Activated naive CD8-positive, alpha-beta T cell (primary cell): ENCODE data around the gene LDAF1.

Experiments
- H3K27ac Mint-ChIP-seq: one replicate; pipeline ENCODE4 v1.8.0; 2021; ENCODE audit warnings: mixed read lengths
- H3K27me3 Mint-ChIP-seq: one replicate; pipeline ENCODE4 v1.8.0; 2021; ENCODE audit warnings: mixed read lengths
- H3K36me3 Mint-ChIP-seq: one replicate; pipeline ENCODE4 v1.8.0; 2021; ENCODE audit warnings: mixed read lengths
- H3K4me1 Mint-ChIP-seq: one replicate; pipeline ENCODE4 v1.8.0; 2021; ENCODE audit warnings: low read depth, mixed read lengths
- H3K4me3 Mint-ChIP-seq: one replicate; pipeline ENCODE4 v1.8.0; 2021; ENCODE audit warnings: mild to moderate bottlenecking, mixed read lengths
- H3K9me3 Mint-ChIP-seq: one replicate; pipeline ENCODE4 v1.8.0; 2021; ENCODE audit warnings: low read depth, mixed read lengths

Gene LDAF1

DNA sequence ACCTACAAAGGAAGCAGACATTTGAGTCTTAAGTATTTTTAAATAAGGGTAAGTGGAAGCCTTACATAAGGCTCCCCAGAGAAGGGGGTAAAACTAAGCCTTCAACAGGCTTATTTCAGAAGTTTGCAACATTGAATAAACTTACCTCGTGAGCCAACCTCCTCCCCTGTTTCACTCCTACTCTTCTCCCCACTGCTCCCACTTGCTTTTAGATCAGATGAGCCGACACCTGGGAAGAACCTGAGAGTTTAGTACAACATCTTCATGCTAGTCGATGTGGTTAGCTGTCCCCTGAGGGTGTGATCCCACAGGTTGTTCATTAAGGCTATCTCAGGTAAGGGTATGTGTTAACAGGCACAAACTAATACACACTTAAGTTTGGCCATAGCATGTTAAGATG, 39.1 kb downstream of the LDAF1 start:
- Mint-ChIP-seq H3K9me3 (no peaks in the 10 kb centered on the region), H3K27me3 (peaks cover 13% of the 10 kb centered on the region), H3K4me1 (no peaks in the 10 kb centered on the region), H3K4me3 (no peak overlapping the region), H3K36me3 (no peaks in the 10 kb centered on the region), H3K27ac (no peak overlapping the region)

DNA sequence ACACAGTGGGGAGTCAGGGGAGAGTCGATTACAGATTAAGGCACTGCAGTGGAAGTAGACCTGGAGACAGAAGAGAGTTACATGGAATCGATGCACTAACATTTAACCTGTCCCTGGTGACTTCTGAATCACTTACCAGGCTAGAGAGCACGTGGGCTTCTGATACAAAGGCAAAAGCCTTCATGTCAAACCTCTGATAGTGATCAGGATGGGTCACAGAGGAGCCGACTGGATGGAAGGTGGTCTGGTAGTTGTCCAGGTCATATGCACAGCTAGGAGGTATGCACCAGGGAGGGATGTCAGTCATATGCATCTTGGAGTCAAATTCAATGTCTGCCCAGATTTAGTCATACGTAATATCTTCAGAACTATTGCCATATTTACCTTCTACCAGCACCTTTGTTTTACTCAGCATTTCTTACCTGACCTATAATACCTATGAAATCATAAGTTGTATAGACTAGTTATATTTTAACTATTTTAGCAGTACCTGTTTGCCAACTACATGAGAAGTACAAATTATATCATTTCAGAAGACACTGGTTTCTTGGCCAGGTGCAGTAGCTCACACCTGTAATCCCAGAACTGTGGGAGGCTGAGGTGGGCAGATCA, 41.2 kb downstream of the LDAF1 start:
- H3K4me1 Mint-ChIP-seq = no peaks in the 10 kb centered on the region
- no peak overlapping the region for H3K4me3 Mint-ChIP-seq
- peaks cover 10% of the 10 kb centered on the region for H3K27me3 Mint-ChIP-seq
- no peaks in the 10 kb centered on the region for H3K9me3 Mint-ChIP-seq
- no peak overlapping the region for H3K27ac Mint-ChIP-seq
- H3K36me3 Mint-ChIP-seq = no peaks in the 10 kb centered on the region

DNA sequence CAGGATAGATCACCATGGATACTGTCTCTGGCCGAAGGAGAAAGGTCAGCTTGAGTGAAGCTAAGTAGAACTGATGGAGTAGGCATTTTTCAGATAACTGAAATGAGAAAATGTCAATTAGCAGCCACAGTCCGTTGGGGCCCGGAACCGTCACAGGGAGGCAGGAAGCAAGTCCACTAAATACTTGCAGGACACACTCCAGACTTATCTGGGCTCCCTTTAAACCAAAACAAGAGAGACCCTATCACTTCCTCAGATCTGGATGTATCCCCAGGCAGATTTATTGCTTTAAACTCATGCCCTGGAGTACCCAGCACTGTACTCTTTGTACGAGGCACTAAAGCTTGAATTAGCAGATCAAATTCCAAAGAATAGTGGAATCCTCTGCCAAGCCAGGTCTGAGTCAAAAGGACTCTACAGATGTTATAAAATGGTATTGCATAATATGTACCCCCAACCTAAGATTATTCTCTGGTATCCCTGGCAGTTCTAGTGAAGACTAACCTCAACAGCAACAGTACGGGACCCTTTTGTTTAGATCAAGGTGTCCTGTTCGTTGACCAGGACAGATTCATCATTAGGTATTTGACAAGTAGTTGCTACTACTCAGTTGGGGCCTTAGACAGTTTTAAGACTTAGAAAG, 44.8 kb downstream of the LDAF1 start:
- H3K27ac Mint-ChIP-seq = no peak overlapping the region
- H3K4me1 Mint-ChIP-seq = no peaks in the 10 kb centered on the region
- H3K27me3 Mint-ChIP-seq = peaks cover 10% of the 10 kb centered on the region
- no peaks in the 10 kb centered on the region for H3K36me3 Mint-ChIP-seq
- H3K4me3 Mint-ChIP-seq = no peak overlapping the region
- H3K9me3 Mint-ChIP-seq = no peaks in the 10 kb centered on the region

DNA sequence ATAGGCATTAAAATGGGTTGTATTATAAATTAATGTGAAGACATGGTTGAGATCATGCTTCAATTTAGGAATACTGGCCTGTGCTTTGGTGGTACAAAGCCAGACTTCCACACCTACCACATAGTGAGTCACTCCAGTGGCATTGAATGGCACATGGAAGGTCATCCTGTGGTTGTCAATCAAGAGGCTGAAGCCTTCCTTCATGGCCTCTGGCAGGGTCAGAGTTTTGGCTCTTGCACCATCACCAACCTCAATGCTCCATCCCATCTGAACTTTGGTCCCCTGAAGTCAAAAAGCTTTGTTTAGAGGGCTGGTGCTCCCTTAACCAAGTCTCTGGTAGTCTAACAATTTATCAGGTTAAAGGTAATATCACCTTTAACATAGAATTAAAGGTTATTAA, 46.8 kb downstream of the LDAF1 start:
- Mint-ChIP-seq H3K36me3 (no peaks in the 10 kb centered on the region), H3K9me3 (no peaks in the 10 kb centered on the region), H3K27ac (no peak overlapping the region), H3K4me3 (no peak overlapping the region), H3K4me1 (no peaks in the 10 kb centered on the region), H3K27me3 (peaks cover 9% of the 10 kb centered on the region)

DNA sequence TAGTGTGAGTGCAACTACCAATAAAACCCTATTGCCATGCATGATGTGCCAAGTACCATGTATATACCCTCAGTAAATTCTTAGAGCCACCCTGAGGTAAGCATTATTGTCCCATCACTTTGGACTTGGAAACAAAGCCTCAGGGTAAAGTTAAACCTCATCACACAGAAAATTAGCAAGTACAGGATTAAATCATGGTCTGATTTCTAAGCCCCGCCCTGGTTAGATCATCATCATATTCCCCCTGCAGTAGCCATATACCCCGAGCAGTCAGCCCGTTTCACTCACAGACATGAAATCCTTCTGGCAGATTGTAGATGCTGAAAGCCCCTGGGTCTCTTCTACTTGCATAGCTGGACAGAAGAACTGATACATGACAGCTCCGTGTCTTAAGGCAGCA, 48.1 kb downstream of the LDAF1 start:
- Mint-ChIP-seq H3K4me1 (no peaks in the 10 kb centered on the region), H3K36me3 (no peaks in the 10 kb centered on the region), H3K9me3 (no peaks in the 10 kb centered on the region), H3K27ac (no peak overlapping the region), H3K4me3 (no peak overlapping the region), H3K27me3 (peaks cover 10% of the 10 kb centered on the region)

DNA sequence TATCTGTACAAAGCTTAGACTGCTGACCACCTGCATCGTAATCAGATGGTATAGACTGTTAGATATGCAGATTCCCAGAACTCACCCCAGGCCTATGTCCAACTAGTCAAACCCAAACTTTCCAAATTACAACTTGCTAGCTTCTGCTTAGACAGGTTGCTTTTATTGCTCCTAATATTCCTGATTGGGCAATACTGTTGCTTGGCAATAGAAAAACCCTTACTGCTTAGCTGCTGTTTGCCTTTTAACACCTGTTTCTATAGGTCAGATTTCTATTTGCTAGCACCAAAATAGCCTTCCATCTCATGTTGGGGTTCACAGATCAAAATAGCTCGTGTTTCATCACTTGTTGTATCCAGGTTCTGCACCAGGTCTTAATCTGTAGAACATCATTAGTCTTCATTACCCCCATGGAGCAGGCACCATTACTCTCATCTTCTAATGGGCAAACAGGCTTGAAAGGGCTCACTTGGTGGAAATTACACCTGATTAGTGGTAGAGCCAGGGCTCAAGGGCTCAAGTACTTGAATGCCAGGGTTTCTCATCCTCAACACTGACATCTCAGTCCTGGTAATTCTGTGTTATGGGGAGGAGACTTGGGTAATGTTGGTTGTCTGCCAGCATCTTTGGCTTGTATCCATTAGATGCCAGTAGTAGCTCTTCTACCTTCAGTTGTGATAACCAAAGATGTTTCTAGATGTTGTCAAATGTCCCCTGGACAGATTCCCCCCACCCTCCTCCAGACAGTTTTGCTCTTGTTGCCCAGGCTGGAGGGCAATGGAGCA, 50.2 kb downstream of the LDAF1 start:
- H3K36me3 Mint-ChIP-seq = no peaks in the 10 kb centered on the region
- H3K27ac Mint-ChIP-seq = no peak overlapping the region
- H3K4me3 Mint-ChIP-seq = no peak overlapping the region
- H3K4me1 Mint-ChIP-seq = no peaks in the 10 kb centered on the region
- no peaks in the 10 kb centered on the region for H3K9me3 Mint-ChIP-seq
- H3K27me3 Mint-ChIP-seq = peaks cover 8% of the 10 kb centered on the region

DNA sequence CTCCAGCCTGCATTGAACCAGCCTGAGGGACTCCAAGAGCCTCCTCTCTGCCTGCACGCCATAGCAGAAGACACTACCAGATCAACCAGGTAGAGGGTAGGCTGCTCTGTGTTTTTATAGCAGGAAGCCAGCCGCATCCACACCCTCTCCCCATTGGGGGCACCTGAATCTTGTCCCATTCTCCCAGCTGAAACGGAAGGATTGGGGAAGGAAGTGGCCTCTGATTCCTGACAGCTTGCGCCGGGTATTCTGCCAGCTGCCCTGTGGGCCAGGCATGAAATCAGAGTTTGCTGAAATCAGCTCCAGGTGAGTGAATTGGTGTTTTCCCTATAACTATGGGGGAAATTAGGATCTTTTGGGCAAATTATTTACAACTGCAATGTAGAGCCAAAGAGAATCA, 53.0 kb downstream of the LDAF1 start, which contains the start of gene ZP2:
Gene ZP2 (minus strand): TSS at position 89 of the 400 bp plus-strand sequence. CDS start 27 bp downstream, at position 62.
- H3K27ac Mint-ChIP-seq = no peak within 1 kb of the TSS
- no peak within 1 kb of the TSS for H3K4me3 Mint-ChIP-seq
- H3K9me3 Mint-ChIP-seq = no peaks in the 10 kb centered on the region
- no peaks in the 10 kb centered on the region for H3K36me3 Mint-ChIP-seq
- peaks cover 10% of the 10 kb centered on the region for H3K27me3 Mint-ChIP-seq
- no peaks in the 10 kb centered on the region for H3K4me1 Mint-ChIP-seq

DNA sequence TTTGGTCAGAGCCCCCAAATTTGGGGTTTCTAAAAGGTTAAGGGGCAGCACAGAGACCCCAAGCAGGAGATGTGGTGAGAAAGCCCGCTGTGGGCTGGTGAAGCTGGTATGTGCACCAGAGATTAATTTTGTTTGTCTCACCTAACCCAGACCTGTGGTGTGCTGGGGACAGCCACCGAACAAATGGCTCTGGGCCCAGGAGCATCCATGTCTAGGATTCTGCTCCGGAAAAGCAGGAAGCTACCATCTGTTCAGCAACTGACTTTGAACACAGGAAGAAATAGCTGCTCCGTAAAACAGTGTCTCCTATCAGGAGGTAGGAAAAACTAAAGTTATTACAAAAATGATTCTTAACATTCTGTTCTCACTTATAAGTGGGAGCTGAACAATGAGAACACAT, 55.6 kb downstream of the LDAF1 start:
- no peak overlapping the region for H3K4me3 Mint-ChIP-seq
- no peaks in the 10 kb centered on the region for H3K9me3 Mint-ChIP-seq
- peaks cover 10% of the 10 kb centered on the region for H3K27me3 Mint-ChIP-seq
- no peaks in the 10 kb centered on the region for H3K4me1 Mint-ChIP-seq
- no peak overlapping the region for H3K27ac Mint-ChIP-seq
- H3K36me3 Mint-ChIP-seq = no peaks in the 10 kb centered on the region

DNA sequence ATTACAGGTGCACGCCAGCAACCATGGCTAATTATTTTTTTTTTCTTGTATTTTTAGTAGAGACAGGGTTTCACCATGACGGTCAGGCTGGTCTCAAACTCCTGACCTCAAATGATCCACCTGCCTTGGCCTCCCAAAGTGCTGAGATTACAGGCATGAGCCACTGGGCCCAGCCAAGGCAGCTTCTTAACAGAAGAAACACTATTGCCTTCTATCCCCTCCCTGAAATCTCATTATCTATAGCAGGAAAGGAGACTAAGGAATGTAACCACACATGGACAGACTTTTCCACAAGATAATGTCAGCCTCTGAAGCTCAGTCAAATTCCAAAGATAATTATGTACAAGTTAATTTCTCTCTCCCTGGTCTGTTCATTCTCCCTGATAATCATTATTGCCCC, 58.6 kb downstream of the LDAF1 start:
- Mint-ChIP-seq H3K9me3 (no peaks in the 10 kb centered on the region), H3K36me3 (no peaks in the 10 kb centered on the region), H3K27ac (no peak overlapping the region), H3K4me1 (no peaks in the 10 kb centered on the region), H3K4me3 (no peak overlapping the region), H3K27me3 (peaks cover 12% of the 10 kb centered on the region)

DNA sequence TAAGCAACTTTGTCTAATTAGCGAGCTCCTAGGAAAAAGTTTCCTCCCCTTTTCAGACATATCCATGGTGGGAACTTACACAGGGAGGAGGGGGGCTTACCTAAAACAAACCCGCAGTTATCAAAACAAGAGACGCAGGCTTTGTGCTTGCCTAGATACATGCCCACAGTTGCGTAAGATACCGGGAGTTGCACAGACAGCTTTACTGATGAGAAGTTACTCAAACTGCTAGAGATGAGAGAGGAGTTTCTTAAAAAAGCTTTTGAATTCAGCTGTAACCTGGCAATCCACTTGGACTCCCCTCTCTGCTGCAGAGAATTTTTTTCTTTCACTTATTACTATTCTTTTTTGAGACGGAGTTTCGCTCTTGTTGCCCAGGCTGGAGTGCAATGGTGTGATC, 59.7 kb downstream of the LDAF1 start:
- no peaks in the 10 kb centered on the region for H3K9me3 Mint-ChIP-seq
- no peaks in the 10 kb centered on the region for H3K36me3 Mint-ChIP-seq
- no peak overlapping the region for H3K4me3 Mint-ChIP-seq
- no peaks in the 10 kb centered on the region for H3K4me1 Mint-ChIP-seq
- H3K27ac Mint-ChIP-seq = no peak overlapping the region
- H3K27me3 Mint-ChIP-seq = peaks cover 15% of the 10 kb centered on the region

DNA sequence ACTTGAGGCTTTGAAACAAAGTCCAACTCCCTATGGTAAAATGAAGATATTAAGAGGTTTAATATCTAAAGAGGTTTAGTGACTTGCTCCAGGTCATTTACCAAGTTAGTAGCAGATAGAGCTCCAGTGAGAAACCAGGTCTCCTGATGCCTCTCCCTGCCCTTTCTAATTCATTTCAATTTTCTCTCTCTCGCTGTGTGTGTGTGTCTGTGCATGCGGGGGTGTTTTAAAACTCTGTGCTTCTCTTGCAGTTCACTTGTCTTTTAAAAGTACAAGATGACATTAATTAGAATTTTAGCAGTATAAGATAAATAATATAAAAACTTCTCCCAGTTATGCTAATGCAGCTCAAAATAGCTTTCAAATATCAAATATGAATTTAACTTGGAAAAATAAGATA, 61.1 kb downstream of the LDAF1 start:
- no peaks in the 10 kb centered on the region for H3K4me1 Mint-ChIP-seq

DNA sequence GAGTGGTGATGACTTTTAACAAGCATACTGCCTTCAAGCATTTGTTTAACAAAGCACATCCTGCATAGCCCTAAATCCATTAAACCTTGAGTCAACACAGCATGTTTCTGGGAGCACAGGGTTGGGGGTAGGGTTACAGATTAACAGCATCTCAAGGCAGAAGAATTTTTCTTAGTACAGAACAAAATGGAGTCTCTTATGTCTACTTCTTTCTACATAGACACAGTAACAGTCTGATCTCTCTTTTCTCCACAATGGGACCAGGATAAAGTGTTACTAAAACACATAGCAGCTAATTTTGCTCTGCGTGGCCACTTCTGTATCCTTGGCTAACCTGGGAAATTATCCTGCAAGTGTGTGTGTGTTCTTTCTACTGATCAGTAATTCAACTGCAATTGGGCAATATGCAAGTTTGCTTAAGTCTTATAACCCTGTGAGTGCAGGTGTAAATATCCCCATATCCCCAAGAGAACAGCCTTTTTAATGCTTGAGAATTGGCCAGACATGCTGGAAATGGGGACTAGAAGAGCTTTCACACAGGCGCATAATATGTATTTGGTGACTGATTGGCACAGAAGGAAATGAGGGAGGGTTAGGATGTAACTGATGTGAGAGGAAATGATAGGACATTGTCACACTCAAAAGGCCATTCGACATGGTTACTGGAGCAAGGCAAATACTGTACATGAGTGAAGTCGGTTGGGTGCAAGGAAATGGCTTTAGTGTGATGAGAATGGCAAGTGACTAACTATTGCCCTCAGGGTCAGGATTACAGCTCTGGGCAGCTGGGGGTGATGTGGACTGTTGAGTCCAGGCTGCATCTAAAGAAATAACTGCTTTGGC, 64.2 kb downstream of the LDAF1 start:
- H3K9me3 Mint-ChIP-seq = no peaks in the 10 kb centered on the region
- H3K4me1 Mint-ChIP-seq = peaks cover 2% of the 10 kb centered on the region
- H3K36me3 Mint-ChIP-seq = no peaks in the 10 kb centered on the region
- no peak overlapping the region for H3K27ac Mint-ChIP-seq
- no peak overlapping the region for H3K4me3 Mint-ChIP-seq
- H3K27me3 Mint-ChIP-seq = peaks cover 24% of the 10 kb centered on the region

More for the DNA sequence above, 61.1 kb downstream of the LDAF1 start:
- no peak overlapping the region for H3K27ac Mint-ChIP-seq
- H3K4me3 Mint-ChIP-seq = no peak overlapping the region
- no peaks in the 10 kb centered on the region for H3K9me3 Mint-ChIP-seq
- H3K36me3 Mint-ChIP-seq = no peaks in the 10 kb centered on the region
- peaks cover 17% of the 10 kb centered on the region for H3K27me3 Mint-ChIP-seq

DNA sequence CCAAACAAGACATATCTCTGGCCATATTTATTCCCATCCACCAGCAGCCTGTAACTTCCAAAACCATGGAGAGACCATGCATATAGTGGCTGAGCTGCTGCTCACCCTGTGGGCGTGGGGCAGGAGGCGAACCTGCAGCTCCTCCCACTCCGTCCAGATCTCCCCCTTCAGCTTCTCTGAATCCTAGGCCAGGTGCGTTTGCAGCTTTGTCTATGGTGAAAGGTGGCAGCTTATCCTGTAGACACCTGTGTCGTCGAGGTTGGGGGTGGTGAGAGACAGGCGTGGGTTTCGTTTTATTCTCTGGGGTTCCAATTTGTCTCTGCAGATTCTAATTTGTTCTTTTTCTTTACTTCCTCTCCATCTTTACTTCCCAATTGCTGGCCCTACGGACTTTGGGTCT, 65.3 kb downstream of the LDAF1 start:
- H3K4me3 Mint-ChIP-seq = no peak overlapping the region
- peaks cover 24% of the 10 kb centered on the region for H3K27me3 Mint-ChIP-seq
- peaks cover 2% of the 10 kb centered on the region for H3K4me1 Mint-ChIP-seq
- no peak overlapping the region for H3K27ac Mint-ChIP-seq
- H3K36me3 Mint-ChIP-seq = no peaks in the 10 kb centered on the region
- H3K9me3 Mint-ChIP-seq = no peaks in the 10 kb centered on the region

DNA sequence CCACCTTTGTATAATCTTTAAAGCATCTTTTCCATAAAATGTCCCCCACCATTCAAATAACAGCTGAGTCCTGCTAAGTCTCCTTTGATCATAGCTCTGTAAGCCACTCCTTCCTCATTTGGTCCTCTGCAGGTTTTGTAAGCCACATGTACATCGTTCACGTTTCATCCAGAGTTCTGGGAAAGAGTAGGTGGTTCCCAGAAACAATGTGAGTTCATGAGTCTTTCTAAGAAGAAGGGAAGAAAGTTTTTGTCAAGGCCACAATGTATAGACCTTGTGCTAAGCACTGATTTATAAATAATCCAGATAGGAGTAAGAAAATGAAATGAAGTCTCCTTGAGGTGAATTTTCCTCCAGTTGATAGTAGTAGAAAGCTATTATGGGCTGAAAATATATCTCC, 66.3 kb downstream of the LDAF1 start:
- Mint-ChIP-seq H3K27me3 (peaks cover 24% of the 10 kb centered on the region), H3K9me3 (no peaks in the 10 kb centered on the region), H3K36me3 (no peaks in the 10 kb centered on the region), H3K27ac (no peak overlapping the region), H3K4me1 (peaks cover 2% of the 10 kb centered on the region), H3K4me3 (no peak overlapping the region)

DNA sequence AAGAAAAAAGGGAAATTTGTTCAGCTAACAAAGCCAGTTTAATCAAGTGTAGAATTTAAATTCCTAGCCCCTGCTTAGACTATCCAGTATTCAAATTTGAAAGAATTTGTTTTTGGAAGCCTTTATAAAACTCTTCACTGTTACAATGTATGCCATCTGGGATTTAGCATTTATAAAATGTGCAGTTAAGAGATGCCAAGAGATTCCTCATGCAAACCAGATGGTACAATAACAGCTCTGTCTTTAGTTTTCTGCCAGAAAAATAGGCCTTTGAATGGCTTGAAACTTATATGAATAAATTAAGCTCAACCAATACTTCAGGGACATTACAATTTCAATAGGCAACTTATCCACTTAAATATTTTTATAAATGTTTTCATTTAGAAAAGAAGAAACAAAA, 68.3 kb downstream of the LDAF1 start:
- Mint-ChIP-seq H3K36me3 (no peaks in the 10 kb centered on the region), H3K27me3 (peaks cover 19% of the 10 kb centered on the region), H3K9me3 (no peaks in the 10 kb centered on the region), H3K27ac (no peak overlapping the region), H3K4me3 (no peak overlapping the region), H3K4me1 (peaks cover 2% of the 10 kb centered on the region)
